Retinal pigment epithelial cell (primary cell): Measurements from ENCODE around the gene IGDCC3.

Source experiments
- DNase-seq: peaks from one replicate; pipeline ENCODE4 v3.0.0-alpha.2; 2010; ENCODE audit warnings: low read depth
- H3K4me3 ChIP-seq: 2 replicates; pipeline ENCODE4 v1.5.1; 2011; ENCODE audit warnings: mild to moderate bottlenecking, low read length, control low read depth, moderate library complexity
- TF ChIP-seq, protein P1 (sequence below): conservative IDR thresholded peaks from 2 replicates; pipeline ENCODE4 v1.5.1; 2011; ENCODE audit warnings: low read depth, low read length, control low read depth, inconsistent platforms

Gene IGDCC3

DNA sequence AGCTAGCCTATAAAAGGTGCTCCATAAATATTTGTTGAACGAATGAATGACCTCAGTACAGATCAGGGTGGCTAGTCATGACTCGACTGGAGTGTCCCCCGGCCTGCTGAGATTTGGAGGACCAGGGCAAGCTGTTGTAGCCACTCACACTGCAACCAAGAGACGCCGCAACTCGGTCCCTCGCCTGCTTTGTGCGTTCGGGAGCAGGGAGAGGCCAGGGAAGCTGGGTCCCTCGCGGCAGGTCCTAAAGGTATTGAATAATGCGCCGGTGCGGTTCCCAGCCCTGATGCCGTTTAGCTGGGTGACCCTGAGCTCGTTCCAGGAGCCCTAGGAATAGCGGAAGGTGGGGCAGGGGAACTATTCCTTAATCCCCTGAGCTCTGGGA lies 43.2 kb upstream of the IGDCC3 start:
- TF ChIP-seq, protein P1, sequence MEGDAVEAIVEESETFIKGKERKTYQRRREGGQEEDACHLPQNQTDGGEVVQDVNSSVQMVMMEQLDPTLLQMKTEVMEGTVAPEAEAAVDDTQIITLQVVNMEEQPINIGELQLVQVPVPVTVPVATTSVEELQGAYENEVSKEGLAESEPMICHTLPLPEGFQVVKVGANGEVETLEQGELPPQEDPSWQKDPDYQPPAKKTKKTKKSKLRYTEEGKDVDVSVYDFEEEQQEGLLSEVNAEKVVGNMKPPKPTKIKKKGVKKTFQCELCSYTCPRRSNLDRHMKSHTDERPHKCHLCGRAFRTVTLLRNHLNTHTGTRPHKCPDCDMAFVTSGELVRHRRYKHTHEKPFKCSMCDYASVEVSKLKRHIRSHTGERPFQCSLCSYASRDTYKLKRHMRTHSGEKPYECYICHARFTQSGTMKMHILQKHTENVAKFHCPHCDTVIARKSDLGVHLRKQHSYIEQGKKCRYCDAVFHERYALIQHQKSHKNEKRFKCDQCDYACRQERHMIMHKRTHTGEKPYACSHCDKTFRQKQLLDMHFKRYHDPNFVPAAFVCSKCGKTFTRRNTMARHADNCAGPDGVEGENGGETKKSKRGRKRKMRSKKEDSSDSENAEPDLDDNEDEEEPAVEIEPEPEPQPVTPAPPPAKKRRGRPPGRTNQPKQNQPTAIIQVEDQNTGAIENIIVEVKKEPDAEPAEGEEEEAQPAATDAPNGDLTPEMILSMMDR, result no peak
- H3K4me3 ChIP-seq, result peak overlapping the region; percentile 51
- no peak for DNase-seq

DNA sequence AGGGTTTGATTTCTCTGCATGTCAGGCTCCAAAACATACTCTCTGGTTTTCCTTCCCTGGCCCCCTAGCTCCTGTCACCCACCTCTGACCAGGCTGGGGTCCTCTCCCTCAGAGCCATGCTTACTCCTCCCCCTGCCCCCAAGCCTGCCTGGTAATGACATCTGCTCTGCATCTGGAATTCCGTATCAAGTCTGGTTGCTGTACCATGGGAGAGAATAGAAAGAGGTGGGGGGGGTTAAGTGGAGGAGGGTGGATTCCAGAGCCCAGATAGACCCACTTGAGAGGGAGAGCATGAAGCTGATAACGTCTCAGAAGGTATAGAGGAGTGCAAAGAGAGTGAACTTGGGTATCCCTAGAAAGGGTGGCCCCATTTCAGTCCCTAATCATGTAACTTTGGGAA lies 40.8 kb upstream of the IGDCC3 start:
- DNase-seq, result no peak

DNA sequence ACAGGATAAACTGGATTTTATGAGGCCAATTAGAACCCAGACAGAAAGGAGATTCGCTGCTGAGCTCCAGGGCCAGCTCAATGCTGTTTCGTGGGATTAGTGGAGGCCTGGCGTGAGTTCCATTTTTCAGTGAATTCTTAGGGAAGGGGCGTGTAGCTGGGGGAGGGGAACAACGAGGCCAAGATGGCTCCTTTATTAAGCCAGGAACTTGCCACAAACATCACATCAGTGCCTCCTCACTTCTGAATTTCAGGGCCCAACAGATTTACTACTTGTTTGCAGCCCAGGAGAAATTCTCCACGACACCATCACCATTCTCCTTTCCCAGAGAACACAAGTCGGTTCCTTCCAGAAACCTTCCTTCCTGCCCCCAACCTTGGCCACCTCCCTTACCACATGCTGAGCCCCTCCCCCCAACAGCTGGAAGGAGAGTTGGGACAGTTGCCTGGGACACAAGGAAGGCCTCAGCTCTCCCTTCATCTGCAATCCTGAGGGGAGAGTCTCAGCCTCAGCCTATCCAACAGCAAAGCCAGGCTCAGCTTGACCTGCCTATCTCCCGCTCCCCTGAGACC lies 39.1 kb upstream of the IGDCC3 start:
- peak; percentile 46 for DNase-seq
- H3K4me3 ChIP-seq, result no peak overlapping the region
- TF ChIP-seq, protein P1, result no peak

More for the DNA sequence above, 40.8 kb upstream of the IGDCC3 start:
- TF ChIP-seq, protein P1, result no peak
- H3K4me3 ChIP-seq, result no peak overlapping the region

DNA sequence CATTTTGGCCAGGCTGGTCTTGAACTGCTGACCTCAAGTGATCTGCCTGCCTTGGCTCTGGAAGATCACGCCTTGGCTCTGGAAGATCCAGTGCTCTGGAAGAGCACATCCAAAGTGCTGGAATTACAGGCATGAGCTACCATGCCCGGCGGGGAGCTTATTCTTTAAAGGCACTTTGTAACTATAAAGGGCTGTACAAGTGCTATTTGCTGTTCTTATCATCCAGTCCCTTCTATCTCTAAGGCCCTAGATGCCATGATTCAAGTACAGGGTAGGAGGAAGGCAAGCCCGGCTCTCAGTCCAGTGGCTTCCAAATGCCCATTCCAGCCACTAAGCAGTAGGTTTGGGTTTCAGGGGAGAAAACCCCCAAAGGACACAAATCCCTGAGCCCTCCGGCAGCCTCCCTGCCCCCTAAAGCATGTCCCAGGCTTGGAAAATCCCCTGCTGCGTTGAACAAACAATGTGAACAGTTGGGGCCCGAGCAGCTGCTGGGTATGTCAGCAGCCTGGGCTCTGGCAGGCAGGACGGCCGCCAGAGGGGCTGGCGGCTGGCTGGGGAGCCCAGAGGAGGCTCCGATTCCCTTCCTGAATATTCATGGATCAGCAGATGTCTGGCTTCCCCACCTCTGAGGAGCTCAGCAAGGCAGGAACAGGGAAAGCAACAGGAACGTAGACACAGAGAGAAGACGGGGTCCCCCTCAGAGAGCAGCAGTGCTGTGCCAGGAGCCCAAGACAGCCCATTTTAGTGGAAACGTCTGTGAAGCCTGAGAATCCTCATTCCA lies 37.2 kb upstream of the IGDCC3 start:
- H3K4me3 ChIP-seq, result no peak overlapping the region
- TF ChIP-seq, protein P1, result no peak
- DNase-seq, result no peak

DNA sequence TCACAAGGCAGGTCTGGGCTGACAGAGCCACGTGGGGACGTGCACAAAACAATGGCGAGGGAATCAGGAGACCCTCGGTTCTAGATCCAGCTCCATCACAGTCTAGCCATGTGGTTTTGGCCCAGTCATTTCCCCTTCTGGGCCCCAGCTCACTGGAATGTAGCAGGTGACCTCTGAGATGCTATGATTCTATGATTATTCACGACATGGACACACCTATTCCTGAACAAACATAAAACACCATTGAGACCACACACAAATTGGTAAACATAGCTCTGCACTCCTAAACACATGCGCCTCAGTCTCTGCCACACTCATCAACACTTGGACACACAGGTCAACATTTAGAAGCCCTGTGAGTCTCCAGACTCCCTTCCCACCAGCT lies 36.0 kb upstream of the IGDCC3 start:
- no peak for DNase-seq
- TF ChIP-seq, protein P1, result no peak
- no peak overlapping the region for H3K4me3 ChIP-seq

DNA sequence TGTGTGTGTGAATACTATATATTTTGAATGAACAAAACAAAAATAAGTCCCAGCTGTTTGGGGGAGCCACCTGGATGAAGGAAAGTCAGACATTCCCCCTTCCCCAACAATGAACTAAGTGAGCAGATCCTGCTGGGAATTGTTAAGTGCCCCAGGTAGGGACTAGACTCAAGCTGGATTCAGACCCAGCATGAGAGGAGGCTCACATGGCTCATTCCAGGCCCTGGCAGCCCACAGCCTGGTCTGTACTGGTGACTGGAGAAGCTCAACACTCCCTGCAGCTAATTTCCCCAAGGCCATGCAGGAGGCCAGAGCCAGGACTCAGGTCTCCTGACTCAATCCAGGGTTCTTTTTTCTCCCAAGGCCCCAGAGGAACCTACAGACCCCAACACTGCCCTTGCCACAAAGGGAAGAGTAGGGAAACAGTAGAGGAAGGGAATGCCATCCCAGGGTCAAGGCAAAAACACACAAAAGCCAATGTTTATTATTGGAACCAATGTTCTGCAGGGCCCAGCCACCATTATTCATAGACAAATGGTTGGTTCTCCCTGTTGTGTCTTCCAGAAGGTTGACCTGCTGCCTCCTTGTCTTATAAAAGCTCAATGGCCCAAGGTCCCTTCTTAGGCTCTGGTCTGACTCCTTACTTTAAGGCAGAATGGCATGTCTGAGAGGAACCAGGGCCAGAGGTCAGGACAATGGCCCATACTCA lies 35.4 kb upstream of the IGDCC3 start:
- TF ChIP-seq, protein P1, result no peak
- DNase-seq, result no peak
- no peak overlapping the region for H3K4me3 ChIP-seq
